SH-SY5Y (cell line): ENCODE measurements around the gene FBL.

Experiments used
- GATA2 ChIP-seq: IDR thresholded peaks from 2 replicates; pipeline ENCODE4 v1.6.1; 2011; ENCODE audit warnings: mild to moderate bottlenecking, low read depth, low read length
- GATA3 ChIP-seq: IDR thresholded peaks from 2 replicates; pipeline ENCODE4 v1.6.1; 2011; ENCODE audit warnings: low read depth, mild to moderate bottlenecking, low read length, moderate library complexity

Gene FBL

DNA sequence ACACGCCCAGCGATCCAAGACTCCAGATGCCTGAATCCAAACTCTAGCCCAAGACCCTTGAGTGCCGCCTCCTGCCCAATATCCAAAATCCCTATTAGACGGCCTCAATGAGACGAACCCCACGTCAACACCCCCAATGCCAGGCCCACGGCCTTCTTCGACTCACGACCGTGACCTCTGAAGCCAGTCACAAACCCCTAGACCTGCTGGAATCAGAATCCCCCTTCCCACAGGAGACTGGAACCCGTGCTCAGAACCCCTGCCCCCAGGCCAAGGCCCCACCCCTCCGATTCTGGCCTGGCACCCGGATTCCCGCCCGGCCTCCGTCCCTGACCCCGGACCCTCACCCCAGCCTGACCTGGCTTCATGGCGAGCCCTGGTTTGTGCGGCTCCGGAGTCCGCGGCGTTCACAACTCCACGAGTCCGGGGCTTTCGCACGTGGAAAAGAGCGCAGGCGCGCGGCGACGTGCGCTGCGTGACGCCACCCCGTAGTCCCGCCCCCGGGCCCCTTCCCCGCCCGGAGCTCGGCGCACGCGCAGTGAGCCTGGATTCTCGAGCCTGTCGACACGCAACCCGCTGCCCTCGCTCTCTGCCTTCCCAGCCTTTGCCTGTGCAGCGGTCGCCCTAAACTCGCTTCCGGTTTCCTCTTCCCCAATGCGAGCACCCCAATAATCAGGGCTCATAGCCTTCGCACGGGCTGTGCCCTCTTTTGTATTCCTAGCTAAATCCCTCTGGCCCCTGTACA is at the start of gene FBL:
Gene FBL (minus strand): TSS at position 447 of the 745 bp plus-strand sequence. CDS start 79 bp downstream, at position 368.
- TF ChIP-seq GATA2 (no peak), GATA3 (no peak)

DNA sequence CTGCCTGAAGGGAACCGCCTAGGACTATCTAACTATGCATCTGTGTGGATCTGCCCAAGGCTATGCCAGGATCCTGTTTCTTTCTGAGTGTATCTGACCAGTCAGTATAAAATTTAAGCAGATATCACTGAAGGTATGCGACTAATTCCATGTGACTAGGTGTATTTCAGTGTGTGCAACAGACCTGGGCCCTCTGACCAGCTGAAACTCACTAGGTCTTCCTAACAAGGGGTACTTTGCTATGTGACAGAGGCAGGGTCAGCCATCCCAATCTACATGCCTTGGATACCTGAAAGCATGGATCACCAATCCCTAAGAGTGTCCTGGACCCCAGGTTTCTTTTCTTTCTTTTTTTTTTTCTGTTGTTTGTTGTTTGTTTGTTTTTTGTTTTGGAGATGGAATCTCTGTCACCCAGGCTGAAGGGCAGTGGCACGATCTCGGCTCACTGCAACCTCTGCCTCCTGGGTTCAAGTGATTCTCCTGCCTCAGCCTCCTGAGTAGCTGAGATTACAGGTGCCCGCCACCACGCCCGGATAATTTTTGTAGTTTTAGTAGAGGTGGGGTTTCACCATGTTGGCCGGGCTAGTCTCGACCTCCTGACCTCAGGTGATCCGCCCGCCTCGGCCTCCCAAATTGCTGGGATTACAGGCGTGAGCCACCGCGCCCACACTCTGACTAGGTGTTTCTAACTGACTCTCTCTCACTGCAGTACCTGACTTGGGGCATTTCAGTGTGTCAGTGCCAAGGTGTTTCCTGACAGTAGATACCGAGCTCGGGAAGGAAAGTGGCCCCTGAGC is 44.8 kb upstream of the FBL start:
- TF ChIP-seq GATA2: no peak
- TF ChIP-seq GATA3: no peak

DNA sequence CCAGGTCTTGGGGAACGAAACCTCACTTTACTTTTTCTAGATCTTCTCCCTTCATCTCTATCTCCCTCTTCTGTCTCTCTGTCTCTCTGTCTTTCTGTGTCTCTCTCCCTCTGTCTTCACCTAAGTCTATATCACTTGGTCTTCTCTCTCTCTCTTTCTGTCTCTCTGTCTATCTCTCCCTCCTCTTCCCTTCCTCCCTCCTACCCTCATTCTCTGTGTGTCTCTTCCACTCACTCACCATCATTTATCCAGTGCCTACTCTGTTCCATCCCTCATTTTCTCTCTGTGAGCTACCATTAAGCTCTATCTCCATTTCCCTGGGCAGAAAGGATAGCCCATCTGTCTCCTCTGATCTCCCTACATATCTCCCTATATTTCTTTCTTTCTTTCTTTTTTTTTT is 32.2 kb upstream of the FBL start:
- no peak for TF ChIP-seq GATA3
- no peak for TF ChIP-seq GATA2

DNA sequence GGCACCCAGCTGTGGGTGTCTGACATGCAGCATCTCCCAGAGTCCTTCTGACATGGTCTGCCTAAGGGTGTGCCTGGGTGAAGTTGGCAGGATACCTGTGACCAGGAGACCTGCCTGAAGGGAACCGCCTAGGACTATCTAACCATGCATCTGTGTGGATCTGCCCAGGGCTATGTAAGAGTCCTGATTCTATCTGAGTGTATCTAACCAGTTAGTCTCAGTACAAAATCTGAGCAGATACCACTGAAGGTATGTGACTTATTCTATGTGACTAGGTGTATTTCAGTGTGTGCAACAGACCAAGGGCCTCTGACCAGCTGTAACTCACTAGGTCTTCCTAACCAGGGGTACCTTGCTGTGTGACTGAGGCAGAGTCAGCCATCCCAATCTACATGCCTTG is 28.2 kb upstream of the FBL start:
- TF ChIP-seq GATA3 (no peak), GATA2 (no peak)

DNA sequence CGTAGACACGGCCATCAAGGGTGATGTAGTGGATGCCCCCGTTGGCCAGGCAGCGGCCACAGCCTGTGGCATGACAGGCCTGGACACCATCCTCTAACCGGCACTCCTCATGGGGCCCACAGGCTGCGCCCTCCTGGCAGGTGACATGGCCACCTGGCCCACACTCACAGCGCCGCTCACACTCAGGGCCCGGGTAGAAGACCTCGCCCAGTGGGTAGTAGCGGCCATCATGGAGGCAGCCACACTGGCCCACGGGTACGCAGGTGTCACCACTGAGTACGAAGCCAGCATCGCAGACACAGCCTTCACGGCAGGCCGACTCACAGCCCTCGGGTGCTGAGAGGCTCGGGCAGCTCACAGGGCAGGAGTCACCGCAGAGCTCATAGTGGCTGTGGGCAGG is 27.2 kb upstream of the FBL start:
- no peak for TF ChIP-seq GATA2
- no peak for TF ChIP-seq GATA3

DNA sequence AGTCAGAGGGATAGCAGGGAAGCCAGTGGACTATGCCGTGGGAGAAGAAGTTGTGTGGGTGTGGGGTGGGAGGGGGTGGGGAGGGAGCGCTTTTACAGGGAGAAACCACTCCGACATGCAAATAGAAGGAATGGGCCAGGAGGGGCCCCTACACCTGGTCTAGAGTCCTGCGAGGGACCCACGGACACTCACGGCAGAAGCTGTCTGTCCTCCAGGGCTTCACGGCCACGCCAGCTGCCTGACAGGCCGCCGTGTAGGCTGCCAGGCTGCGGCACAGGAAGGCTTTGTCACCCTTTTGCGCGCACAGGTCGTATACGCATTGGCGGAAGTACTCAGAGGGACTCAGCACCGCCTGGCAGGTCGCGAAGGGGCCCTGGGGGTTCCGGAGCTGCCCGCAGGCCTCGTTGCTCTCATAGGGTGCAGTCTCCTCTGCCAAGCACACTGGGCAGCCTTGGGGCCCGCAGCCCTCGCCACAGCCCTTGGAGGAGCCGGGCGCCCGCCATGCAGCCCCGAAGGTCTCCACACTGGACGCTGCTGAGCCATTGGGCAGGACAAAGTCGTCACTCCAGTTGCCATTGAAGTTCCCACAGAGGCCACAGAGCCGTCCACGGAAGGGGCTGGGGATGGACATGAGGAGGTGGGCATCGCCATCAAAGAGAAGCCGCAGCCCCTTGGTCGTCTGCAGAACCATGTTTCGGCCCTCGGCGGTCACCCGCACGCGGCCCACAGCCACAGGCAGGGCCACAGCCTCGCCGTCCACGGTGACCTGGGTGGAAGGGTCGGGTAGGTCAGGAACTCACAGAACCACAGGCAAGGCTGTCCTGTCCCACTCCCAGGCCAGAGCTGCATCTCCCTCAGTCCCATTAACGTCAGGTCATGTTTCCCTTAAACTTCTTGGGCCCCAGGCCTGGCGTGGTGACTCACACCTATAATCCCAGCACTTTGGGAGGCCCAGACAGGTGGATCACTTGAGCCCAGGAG is 26.0 kb upstream of the FBL start:
- TF ChIP-seq GATA2: no peak
- no peak for TF ChIP-seq GATA3

DNA sequence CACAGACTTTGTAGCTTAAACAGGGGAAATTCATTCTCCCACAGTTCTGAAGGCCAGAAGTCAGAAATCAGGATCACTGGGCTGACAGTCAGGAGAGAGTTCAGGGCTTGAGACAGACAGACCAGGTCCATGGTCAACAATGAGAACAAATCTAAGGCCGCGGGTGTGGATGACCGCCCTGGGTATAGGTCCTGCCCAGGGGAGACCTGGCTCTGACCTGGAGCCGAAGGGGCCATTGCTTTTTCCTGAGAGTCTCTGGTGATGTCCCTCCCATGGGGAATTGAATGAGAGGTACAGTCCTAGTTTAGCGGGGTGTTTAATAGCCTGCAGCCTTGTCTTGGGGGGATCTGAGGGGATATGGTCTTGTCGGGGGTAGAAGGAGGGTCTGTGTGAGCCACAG is 25.2 kb upstream of the FBL start:
- TF ChIP-seq GATA3 (no peak), GATA2 (no peak)

DNA sequence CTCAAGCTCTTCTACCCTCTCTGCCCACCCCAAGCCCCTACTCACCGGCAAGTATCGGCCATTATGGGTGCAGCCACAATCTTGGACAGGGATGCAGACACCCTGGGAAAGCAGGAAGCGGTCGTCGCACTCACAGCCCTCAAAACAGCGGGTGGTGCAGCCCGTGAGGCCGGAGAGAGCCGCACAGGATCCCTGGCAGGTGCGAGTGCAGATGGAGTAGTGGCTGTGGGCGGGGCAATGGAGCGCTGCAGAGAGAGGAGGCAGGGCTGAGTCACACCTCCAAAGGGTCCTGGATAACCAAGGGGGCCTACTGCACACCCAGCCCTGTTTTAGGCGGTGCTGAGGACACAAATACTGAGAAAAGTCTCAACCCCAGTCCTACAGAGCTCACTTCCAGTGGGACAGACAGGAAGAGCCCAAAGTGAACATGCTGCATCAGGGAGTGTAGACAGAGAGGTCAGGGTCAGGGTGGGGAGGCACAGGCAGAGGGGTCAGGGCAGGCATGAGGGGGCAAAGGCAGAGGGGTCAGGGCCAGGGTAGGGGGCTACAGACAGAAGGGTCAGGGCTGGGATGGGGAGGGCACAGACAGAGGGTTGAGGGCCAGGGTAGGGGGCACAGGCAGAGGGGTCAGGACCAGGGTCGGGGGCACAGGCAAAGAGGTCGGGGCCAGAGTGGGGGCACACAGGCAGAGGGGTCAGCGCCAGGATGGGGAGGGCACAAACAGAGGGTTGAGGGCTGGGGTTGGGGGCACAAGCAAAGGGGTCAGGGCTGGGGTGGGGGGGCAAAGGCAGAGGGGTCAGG is 24.2 kb upstream of the FBL start:
- TF ChIP-seq GATA3 (no peak), GATA2 (no peak)

DNA sequence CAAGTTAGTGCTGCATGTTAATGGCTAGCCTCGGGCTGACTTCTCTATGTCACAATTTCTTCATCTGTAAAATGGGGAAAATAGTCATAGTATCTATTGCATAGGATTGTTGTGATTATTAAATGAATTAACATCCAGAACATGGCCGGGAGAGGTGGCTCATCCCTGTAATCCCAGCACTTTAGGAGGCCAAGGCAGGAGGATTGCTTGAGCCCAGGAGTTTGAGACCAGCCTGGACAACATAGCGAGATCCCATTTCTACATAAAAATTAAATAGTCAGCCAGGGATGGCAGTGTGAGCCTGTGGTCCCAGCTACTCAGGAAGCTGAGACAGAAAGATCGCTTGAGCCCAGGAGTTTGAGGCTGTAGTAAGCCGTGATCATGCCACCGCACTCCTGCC is 21.8 kb upstream of the FBL start:
- TF ChIP-seq GATA2 (no peak), GATA3 (no peak)

DNA sequence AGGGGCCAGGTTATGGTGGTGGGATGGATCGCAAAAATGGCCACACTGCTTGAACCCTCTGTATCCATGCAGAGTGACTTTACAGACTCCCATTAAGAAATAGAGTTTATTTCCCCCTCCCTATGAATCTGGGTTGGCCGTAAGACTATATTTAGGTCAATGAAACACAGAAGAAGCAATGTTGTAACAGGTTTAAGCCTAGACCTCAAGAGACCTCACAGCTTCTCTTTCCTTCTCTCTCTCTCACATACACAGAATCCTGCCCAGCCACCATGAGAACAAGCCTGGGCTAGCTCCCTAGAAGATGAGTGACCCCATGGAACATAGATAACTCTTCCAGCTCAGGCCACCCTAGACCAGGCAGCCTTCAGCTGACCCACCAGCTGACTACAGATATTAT is 21.0 kb upstream of the FBL start:
- TF ChIP-seq GATA2 (no peak), GATA3 (no peak)

DNA sequence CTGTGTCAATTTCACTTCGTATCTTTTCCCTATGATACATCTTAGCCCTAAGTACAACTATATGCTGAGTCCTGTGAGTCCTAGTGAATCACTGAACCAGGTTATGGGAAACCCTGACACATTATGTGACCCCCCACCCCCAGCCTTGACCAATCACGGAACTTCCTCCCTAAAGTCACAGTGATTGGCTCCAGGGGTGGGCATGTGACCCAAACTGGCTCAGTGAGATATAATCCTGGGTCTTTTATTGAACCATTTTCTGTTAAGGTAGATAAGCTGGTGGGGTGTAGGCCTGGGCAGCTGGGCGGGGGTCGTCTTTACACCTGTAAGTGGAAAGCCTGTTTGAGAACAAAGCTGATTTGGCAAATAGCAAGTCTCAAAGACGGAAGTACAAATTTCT is 19.8 kb upstream of the FBL start:
- TF ChIP-seq GATA2 (no peak), GATA3 (no peak)

DNA sequence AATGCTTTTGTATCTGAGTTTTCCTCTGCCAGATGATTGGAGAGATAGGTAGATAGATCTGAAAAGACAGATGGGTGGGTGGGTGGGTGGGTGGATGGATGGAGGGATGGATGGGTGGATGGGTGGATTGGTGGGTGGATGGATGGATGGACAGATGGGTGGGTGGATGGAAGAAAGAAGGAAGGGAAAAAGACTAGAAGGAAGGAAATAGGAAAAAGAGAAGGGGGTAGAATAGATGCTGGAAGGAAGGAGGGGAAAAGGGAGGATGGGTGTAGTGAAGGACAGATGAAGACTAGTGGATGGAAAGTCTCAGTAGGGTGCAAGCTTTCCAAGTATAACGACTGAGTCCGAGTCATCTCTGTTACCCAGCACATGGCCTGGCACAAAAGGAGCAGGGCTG is 19.0 kb upstream of the FBL start:
- TF ChIP-seq GATA2 (no peak), GATA3 (no peak)

DNA sequence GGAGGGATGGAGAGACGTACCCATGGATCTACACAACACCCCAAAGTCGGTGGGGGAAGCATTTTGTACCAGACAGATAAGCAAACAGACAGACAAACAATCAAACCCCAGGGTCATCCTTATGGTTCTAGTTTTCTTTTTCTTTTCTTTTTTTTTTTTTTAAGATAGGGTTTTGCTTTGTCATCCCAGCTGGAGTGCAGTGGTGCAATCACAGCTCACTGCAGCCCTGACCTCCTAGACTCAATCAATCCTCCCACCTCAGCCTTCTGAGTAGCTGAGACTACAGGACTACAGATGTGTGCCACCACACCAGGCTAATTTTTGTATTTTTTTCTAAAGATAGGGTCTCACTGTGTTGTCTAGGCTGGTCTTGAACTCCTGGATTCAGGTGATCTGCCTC is 17.9 kb upstream of the FBL start:
- no peak for TF ChIP-seq GATA2
- no peak for TF ChIP-seq GATA3
